H9 (cell line): ENCODE results near the gene ENOX1. TPM values are rescaled to one million over a fixed set of nuclear protein-coding genes. Genes with fewer than 3 reads are reported as not detected.

Experiments used
- DNase-seq: peaks from one replicate; pipeline ENCODE4 v3.0.0-alpha.2; 2017
- H2AFZ ChIP-seq: one replicate; pipeline ENCODE4 v1.6.1; 2013; ENCODE audit warnings: mild to moderate bottlenecking, low read length, control low read depth, moderate library complexity
- H2AK5ac ChIP-seq: 2 replicates; pipeline ENCODE4 v1.6.1; 2013; ENCODE audit warnings: low read length, control low read depth, mixed read lengths; ENCODE audit not compliant: insufficient read length
- H2BK120ac ChIP-seq: one replicate; pipeline ENCODE4 v1.6.1; 2013; ENCODE audit warnings: low read depth, mild to moderate bottlenecking, low read length, control low read depth, inconsistent platforms; ENCODE audit not compliant: poor library complexity, severe bottlenecking
- H2BK12ac ChIP-seq: 2 replicates; pipeline ENCODE4 v1.6.1; 2013; ENCODE audit warnings: low read length, control low read depth, mixed read lengths, low read depth; ENCODE audit not compliant: insufficient read length
- H2BK15ac ChIP-seq: 2 replicates; pipeline ENCODE4 v1.6.1; 2013; ENCODE audit warnings: low read depth, low read length, control low read depth
- H2BK20ac ChIP-seq: one replicate; pipeline ENCODE4 v1.6.1; 2013; ENCODE audit warnings: low read depth, mild to moderate bottlenecking, low read length, control low read depth, inconsistent platforms; ENCODE audit not compliant: poor library complexity, severe bottlenecking
- H2BK5ac ChIP-seq: 2 replicates; pipeline ENCODE4 v1.6.1; 2013; ENCODE audit warnings: low read length, control low read depth, mixed read lengths; ENCODE audit not compliant: insufficient read length
- H3K14ac ChIP-seq: 2 replicates; pipeline ENCODE4 v1.6.1; 2013; ENCODE audit warnings: low read length, control low read depth; ENCODE audit not compliant: insufficient read depth
- H3K18ac ChIP-seq: 2 replicates; pipeline ENCODE4 v1.6.1; 2013; ENCODE audit warnings: low read depth, mild to moderate bottlenecking, mixed read lengths, low read length, control low read depth; ENCODE audit not compliant: insufficient read length
- H3K23ac ChIP-seq: 2 replicates; pipeline ENCODE4 v1.6.1; 2013; ENCODE audit warnings: low read length, control low read depth, mixed read lengths, low read depth; ENCODE audit not compliant: insufficient read length
- H3K23me2 ChIP-seq: 2 replicates; pipeline ENCODE4 v1.6.1; 2013; ENCODE audit warnings: low read depth, mild to moderate bottlenecking, mixed read lengths, low read length, control low read depth; ENCODE audit not compliant: insufficient read length, poor library complexity, severe bottlenecking
- H3K27ac ChIP-seq: 2 replicates; pipeline ENCODE4 v1.5.1; 2013; ENCODE audit warnings: low read length, control low read depth, mixed read lengths, low read depth; ENCODE audit not compliant: insufficient read length
- H3K27me3 ChIP-seq: 2 replicates; pipeline ENCODE4 v1.6.1; 2013; ENCODE audit warnings: low read length, control low read depth, inconsistent platforms; ENCODE audit not compliant: insufficient read depth
- H3K4ac ChIP-seq: 2 replicates; pipeline ENCODE4 v1.6.1; 2013; ENCODE audit warnings: low read depth, mild to moderate bottlenecking, control low read depth, inconsistent platforms, low read length, moderate library complexity
- H3K4me1 ChIP-seq: 2 replicates; pipeline ENCODE4 v1.6.1; 2013; ENCODE audit warnings: low read length, control low read depth, inconsistent platforms; ENCODE audit not compliant: insufficient read depth
- H3K4me2 ChIP-seq: 2 replicates; pipeline ENCODE4 v1.6.1; 2013; ENCODE audit warnings: low read length, control low read depth, mixed read lengths; ENCODE audit not compliant: insufficient read length, insufficient read depth
- H3K56ac ChIP-seq: 2 replicates; pipeline ENCODE4 v1.6.1; 2013; ENCODE audit warnings: low read depth, mild to moderate bottlenecking, mixed read lengths, low read length, control low read depth; ENCODE audit not compliant: insufficient read length
- H3K79me1 ChIP-seq: 2 replicates; pipeline ENCODE4 v1.6.1; 2013; ENCODE audit warnings: low read depth, mild to moderate bottlenecking, moderate library complexity, low read length, control low read depth, inconsistent platforms; ENCODE audit not compliant: insufficient read depth, poor library complexity, severe bottlenecking
- H3K79me2 ChIP-seq: 2 replicates; pipeline ENCODE4 v1.6.1; 2013; ENCODE audit warnings: low read length, control low read depth, inconsistent platforms; ENCODE audit not compliant: insufficient read depth
- H3K9ac ChIP-seq: 2 replicates; pipeline ENCODE4 v1.6.1; 2013; ENCODE audit warnings: low read length, control low read depth, mixed read lengths; ENCODE audit not compliant: insufficient read length; ENCODE audit errors: extremely low read depth
- H3K9me3 ChIP-seq: one replicate; pipeline ENCODE4 v1.6.1; 2013; ENCODE audit warnings: low read depth, low read length, inconsistent platforms; ENCODE audit not compliant: control insufficient read depth
- H3T11ph ChIP-seq: one replicate; pipeline ENCODE4 v1.6.1; 2013; ENCODE audit warnings: mild to moderate bottlenecking, low read length, control low read depth, inconsistent platforms
- H4K20me1 ChIP-seq: one replicate; pipeline ENCODE4 v1.6.1; 2013; ENCODE audit not compliant: control insufficient read depth, insufficient read length, insufficient read depth
- H4K5ac ChIP-seq: 2 replicates; pipeline ENCODE4 v1.6.1; 2013; ENCODE audit warnings: low read depth, mild to moderate bottlenecking, mixed read lengths, low read length, control low read depth; ENCODE audit not compliant: insufficient read length
- H4K8ac ChIP-seq: replicated peaks from 2 replicates; pipeline ENCODE4 v1.6.1; 2013; ENCODE audit warnings: low read length, control low read depth, mixed read lengths, low read depth; ENCODE audit not compliant: insufficient read length
- H4K91ac ChIP-seq: 2 replicates; pipeline ENCODE4 v1.6.1; 2013; ENCODE audit warnings: low read depth, mild to moderate bottlenecking, moderate library complexity, mixed read lengths, low read length, control low read depth; ENCODE audit not compliant: insufficient read length
- H3K27ac Mint-ChIP-seq, 3 experiments: 2 replicates in 2 of 3; 3 replicates in 1 of 3; pipeline ENCODE4 v1.8.0; 2020 to 2021; ENCODE audit warnings: mixed read lengths in 3 of 3, mild to moderate bottlenecking in 1 of 3, moderate library complexity in 1 of 3
- H3K27me3 Mint-ChIP-seq: 2 replicates; pipeline ENCODE4 v1.8.0; 2021; ENCODE audit warnings: low read depth, mild to moderate bottlenecking, moderate library complexity, mixed read lengths
- H3K36me3 Mint-ChIP-seq, 3 experiments: 2 replicates in 2 of 3; 3 replicates in 1 of 3; pipeline ENCODE4 v1.8.0; 2020 to 2021; ENCODE audit warnings: low read depth in 3 of 3, mixed read lengths in 3 of 3; ENCODE audit not compliant: insufficient read depth in 1 of 3
- H3K4me1 Mint-ChIP-seq, 2 experiments: 2 replicates each; pipeline ENCODE4 v1.8.0; 2020; ENCODE audit warnings: mixed read lengths in 2 of 2
- H3K4me3 Mint-ChIP-seq, 2 experiments: 2 replicates in 1 of 2; 3 replicates in 1 of 2; pipeline ENCODE4 v1.8.0; 2020 to 2021; ENCODE audit warnings: mild to moderate bottlenecking in 2 of 2, mixed read lengths in 2 of 2, moderate library complexity in 1 of 2
- H3K9me3 Mint-ChIP-seq, 2 experiments: 2 replicates in 1 of 2; 3 replicates in 1 of 2; pipeline ENCODE4 v1.8.0; 2020; ENCODE audit warnings: mild to moderate bottlenecking in 2 of 2, mixed read lengths in 2 of 2, moderate library complexity in 1 of 2
- WGBS: extraction: QIAGEN DNeasy Blood & Tissue Kit; methylation state at CpG from one replicate; pipeline ENCODE4 v1.1.7; 2013; ENCODE audit warnings: missing lambda C conversion rate, low lambda C conversion rate, mixed read lengths; ENCODE audit not compliant: insufficient read length; ENCODE audit errors: extremely low coverage; 5-methylcytosine and 5-hydroxymethylcytosine counted together
- total RNA-seq: library from RNA; stranded (reverse); gene quantifications from 2 replicates; pipeline ENCODE4 v1.2.1, GENCODE V29; 2021
- TF ChIP-seq, protein P1 (sequence below): fragments of 200-600 bp; sonication (generic); conservative IDR thresholded peaks from 3 replicates; pipeline ENCODE4 v1.8.0; 2021; ENCODE audit warnings: antibody characterized with exemption, mild to moderate bottlenecking

ENOX1 gene
- total RNA-seq, 1 experiment from 2014 or later, result 0.24 TPM

DNA sequence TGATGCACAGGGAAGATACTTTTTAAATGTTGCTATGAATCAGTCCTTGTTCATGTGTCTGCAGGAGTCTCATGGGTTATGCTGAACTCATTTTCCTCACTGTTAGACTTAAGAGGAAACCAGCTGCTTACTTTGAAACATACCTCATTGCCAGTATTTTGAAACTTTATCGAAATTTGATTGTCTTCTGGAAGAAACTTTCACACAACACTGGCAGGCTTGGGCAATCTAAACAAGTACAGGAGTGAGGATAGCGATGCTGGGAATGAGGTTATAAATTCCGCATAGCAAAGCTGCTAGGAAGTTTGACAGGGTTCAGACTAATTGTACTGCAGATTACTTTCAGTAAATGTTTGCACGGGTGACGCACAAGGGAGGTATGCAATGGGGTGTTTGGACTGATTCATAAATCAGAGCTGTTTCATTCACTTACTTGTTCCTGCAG is 517.7 kb downstream of the ENOX1 start:
- no peaks in the 10 kb centered on the region for H4K20me1 ChIP-seq
- WGBS, result no CpG with 5 or more reads among the region's 5 CpGs
- no peak overlapping the region for H2BK120ac ChIP-seq
- H3K79me2 ChIP-seq, result no peaks in the 10 kb centered on the region
- H3K4ac ChIP-seq, result no peak overlapping the region
- no peak overlapping the region for H2BK15ac ChIP-seq
- no peak overlapping the region for H3K18ac ChIP-seq
- DNase-seq, result no peak
- no peak overlapping the region for H4K5ac ChIP-seq
- no peak overlapping the region for H3K56ac ChIP-seq
- Mint-ChIP-seq H3K4me1 (peaks cover 24 to 25% of the 10 kb centered on the region in 2 experiments), H3K36me3 (no peaks in the 10 kb centered on the region), H3K4me3 (no peak overlapping the region), H3K27ac (no peak overlapping the region; a peak in 1 of 7 replicates), H3K9me3 (no peaks in the 10 kb centered on the region), H3K27me3 (no peaks in the 10 kb centered on the region)
- H2AK5ac ChIP-seq, result no peak overlapping the region
- H3T11ph ChIP-seq, result no peak overlapping the region
- H2BK5ac ChIP-seq, result no peak overlapping the region
- no peak overlapping the region for H3K14ac ChIP-seq
- no peak overlapping the region for H3K27ac ChIP-seq
- no peak overlapping the region for H2AFZ ChIP-seq
- no peaks in the 10 kb centered on the region for H3K79me1 ChIP-seq
- no peak overlapping the region for H2BK20ac ChIP-seq
- H3K4me2 ChIP-seq, result no peak overlapping the region
- no peak overlapping the region for H4K91ac ChIP-seq
- no peak overlapping the region for H2BK12ac ChIP-seq
- H3K9ac ChIP-seq, result no peak overlapping the region
- no peak overlapping the region for H4K8ac ChIP-seq
- no peaks in the 10 kb centered on the region for H3K27me3 ChIP-seq
- H3K23me2 ChIP-seq, result no peaks in the 10 kb centered on the region
- H3K23ac ChIP-seq, result no peak overlapping the region
- TF ChIP-seq, protein P1, sequence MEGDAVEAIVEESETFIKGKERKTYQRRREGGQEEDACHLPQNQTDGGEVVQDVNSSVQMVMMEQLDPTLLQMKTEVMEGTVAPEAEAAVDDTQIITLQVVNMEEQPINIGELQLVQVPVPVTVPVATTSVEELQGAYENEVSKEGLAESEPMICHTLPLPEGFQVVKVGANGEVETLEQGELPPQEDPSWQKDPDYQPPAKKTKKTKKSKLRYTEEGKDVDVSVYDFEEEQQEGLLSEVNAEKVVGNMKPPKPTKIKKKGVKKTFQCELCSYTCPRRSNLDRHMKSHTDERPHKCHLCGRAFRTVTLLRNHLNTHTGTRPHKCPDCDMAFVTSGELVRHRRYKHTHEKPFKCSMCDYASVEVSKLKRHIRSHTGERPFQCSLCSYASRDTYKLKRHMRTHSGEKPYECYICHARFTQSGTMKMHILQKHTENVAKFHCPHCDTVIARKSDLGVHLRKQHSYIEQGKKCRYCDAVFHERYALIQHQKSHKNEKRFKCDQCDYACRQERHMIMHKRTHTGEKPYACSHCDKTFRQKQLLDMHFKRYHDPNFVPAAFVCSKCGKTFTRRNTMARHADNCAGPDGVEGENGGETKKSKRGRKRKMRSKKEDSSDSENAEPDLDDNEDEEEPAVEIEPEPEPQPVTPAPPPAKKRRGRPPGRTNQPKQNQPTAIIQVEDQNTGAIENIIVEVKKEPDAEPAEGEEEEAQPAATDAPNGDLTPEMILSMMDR, result no peak
- peaks cover 6% of the 10 kb centered on the region; the same call in 1 of the 2 replicates for H3K4me1 ChIP-seq
- H3K9me3 ChIP-seq, result no peaks in the 10 kb centered on the region
